Measurements from ENCODE around the gene TEX48.

DNA sequence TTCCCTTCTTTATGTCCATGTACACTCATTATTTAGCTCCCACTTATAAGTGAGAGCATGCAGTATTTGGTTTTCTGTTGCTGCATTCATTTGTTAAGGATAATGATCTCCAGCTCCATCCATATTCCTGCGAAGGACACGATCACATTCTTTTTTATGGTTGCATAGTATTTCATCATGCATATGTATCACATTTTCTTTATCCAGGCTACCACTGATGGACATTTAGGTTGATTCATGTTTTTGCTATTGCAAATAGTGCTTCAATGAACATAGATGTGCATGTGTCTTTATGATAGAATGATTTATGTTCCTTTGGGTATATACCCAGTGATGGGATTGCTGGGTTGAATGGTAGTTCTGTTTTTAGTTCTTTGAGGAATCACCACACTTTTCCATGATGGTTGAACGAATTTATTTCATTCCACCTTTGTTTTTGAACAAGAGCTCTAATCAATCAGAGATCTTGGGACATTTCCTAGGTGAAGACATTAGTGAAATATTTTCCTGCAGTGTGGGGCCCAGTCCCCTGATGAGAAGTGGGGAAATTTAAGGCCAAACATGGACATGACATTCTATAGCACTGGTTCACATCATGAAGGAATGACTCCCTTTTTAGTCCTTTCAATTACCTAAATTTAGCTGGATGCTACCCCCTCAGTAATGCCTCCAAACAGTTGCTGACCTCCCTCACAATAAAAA is 7.1 kb upstream of the TEX48 start:
- TF ChIP-seq FOXM1 (IDR thresholded peaks at IDR 0.05; ENCODE audit: low read depth, low read length) (no peak), RBBP5 (conservative IDR thresholded peaks at IDR 0.05) (no peak), POLR2A (IDR thresholded peaks at IDR 0.05; ENCODE audit: low read depth, low read length) (no peak), SIX5 (IDR thresholded peaks at IDR 0.05; ENCODE audit: low read depth, low read length, severe bottlenecking) (no peak), RAD21 (IDR thresholded peaks at IDR 0.05; ENCODE audit: insufficient read depth, low read depth, low read length) (no peak), MXI1 (IDR thresholded peaks at IDR 0.05; ENCODE audit: low read depth, low read length) (no peak)
- TF ChIP-seq, protein P1, sequence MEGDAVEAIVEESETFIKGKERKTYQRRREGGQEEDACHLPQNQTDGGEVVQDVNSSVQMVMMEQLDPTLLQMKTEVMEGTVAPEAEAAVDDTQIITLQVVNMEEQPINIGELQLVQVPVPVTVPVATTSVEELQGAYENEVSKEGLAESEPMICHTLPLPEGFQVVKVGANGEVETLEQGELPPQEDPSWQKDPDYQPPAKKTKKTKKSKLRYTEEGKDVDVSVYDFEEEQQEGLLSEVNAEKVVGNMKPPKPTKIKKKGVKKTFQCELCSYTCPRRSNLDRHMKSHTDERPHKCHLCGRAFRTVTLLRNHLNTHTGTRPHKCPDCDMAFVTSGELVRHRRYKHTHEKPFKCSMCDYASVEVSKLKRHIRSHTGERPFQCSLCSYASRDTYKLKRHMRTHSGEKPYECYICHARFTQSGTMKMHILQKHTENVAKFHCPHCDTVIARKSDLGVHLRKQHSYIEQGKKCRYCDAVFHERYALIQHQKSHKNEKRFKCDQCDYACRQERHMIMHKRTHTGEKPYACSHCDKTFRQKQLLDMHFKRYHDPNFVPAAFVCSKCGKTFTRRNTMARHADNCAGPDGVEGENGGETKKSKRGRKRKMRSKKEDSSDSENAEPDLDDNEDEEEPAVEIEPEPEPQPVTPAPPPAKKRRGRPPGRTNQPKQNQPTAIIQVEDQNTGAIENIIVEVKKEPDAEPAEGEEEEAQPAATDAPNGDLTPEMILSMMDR (IDR thresholded peaks at IDR 0.05 in 2 of 3, conservative IDR thresholded peaks at IDR 0.05 in 1 of 3; ENCODE audit: control insufficient read depth in 2 of 3, extremely low read depth in 1 of 3, insufficient read depth in 1 of 3, low read depth in 3 of 3, low read length in 3 of 3): no peak
- TF ChIP-seq, protein P2, sequence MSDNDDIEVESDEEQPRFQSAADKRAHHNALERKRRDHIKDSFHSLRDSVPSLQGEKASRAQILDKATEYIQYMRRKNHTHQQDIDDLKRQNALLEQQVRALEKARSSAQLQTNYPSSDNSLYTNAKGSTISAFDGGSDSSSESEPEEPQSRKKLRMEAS (IDR thresholded peaks at IDR 0.05; ENCODE audit: low read depth, low read length): no peak
